Astrocyte of the spinal cord (primary cell): ENCODE results near the gene PINK1.

Source experiments
- DNase-seq: peaks from one replicate; pipeline ENCODE4 v3.0.0; 2011; ENCODE audit warnings: low read depth, low spot score
- H3K4me3 ChIP-seq: 2 replicates; pipeline ENCODE4 v1.5.1; 2011; ENCODE audit warnings: low read depth, mild to moderate bottlenecking, low read length, moderate library complexity
- in situ Hi-C: cut with HindIII; loops from 2 replicates; pipeline ENCODE4 v1.10.0; 2017; ENCODE audit warnings: low sequenced_read_pairs
- TF ChIP-seq, protein P1 (sequence below): IDR thresholded peaks from 2 replicates; pipeline ENCODE4 v1.5.1; 2012; ENCODE audit warnings: low read depth, mild to moderate bottlenecking, low read length, inconsistent platforms

The PINK1 gene

DNA sequence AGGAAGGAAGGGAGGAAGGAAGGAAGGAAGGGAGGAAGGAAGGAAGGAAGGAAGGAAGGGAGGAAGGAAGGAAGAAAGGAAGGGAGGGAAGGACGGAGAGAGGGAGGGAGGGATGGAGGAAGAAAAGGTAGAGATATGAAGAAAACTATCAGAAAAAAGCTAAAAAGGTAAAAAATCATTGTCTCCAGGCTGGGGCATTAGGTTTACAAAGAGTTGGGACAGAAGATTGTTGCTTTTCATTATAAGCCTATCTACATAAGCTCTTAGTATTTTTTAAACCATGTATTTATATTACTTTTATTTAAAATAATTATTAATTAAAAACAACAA is 7.2 kb upstream of the PINK1 start:
- no peak overlapping the region for H3K4me3 ChIP-seq
- DNase-seq, result no peak
- in situ Hi-C loops, result no loop called here
- TF ChIP-seq, protein P1, sequence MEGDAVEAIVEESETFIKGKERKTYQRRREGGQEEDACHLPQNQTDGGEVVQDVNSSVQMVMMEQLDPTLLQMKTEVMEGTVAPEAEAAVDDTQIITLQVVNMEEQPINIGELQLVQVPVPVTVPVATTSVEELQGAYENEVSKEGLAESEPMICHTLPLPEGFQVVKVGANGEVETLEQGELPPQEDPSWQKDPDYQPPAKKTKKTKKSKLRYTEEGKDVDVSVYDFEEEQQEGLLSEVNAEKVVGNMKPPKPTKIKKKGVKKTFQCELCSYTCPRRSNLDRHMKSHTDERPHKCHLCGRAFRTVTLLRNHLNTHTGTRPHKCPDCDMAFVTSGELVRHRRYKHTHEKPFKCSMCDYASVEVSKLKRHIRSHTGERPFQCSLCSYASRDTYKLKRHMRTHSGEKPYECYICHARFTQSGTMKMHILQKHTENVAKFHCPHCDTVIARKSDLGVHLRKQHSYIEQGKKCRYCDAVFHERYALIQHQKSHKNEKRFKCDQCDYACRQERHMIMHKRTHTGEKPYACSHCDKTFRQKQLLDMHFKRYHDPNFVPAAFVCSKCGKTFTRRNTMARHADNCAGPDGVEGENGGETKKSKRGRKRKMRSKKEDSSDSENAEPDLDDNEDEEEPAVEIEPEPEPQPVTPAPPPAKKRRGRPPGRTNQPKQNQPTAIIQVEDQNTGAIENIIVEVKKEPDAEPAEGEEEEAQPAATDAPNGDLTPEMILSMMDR, result no peak

DNA sequence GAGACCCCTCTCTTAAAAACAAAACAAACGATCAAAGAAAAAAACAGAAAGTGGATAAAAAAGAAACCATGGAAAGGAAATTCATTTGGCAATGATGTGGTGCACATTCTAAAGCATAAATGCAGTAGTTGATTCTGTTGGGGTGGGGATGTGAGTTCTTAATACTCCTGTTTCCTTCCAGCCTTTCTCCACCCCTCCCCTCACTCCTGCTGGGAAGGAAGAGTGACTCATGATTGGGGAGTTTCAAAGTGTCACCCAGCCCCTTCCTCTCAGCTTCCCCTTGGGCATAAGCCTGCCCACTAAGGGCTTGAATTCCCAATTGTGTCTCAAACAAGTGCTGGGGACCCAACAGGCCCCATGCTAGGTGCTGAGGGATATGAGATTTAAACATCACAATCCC is 6.7 kb upstream of the PINK1 start:
- no peak for DNase-seq
- TF ChIP-seq, protein P1, result no peak
- no peak overlapping the region for H3K4me3 ChIP-seq
- in situ Hi-C loops, result no loop called here

DNA sequence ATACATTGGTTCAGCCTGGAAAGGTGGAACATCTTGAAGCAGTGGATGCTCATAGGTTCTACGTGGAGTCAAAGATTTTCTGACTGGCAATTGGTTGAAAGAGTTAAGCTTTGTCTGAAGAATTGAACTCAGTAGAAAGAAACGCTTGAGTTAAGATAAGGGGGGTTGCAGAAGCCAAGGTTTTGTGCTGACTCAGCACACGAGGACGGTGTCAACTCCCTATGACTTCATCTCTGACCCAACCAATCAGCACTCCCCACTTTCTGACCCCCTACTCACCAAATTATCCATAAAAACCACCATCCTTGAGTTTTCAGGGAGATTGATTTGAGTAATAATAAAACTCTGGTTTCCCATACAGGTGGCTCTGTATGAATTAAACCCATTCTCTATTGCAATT is 2.5 kb upstream of the PINK1 start:
- H3K4me3 ChIP-seq, result no peak overlapping the region
- DNase-seq, result no peak
- TF ChIP-seq, protein P1, result no peak
- in situ Hi-C loops, result no loop called here

DNA sequence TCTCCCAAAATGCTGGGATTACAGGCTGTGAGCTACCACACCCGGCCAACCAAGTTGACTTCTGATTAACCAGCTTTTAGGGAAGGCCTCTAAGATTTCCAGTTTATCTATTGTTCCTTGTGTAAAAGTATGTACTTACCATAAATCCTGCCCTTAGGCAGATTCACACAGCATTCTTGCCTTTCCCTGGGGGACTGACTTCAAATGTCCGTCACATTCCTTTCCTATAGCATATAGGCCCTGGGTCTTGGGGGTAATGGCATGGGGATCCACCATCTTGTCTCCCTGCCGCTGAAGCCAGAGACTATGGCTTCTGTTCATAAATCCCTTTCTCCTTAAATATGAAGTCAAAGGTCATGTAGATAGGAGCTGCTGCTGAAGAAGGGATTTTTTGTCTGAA is 872 bp upstream of the PINK1 start:
- no peak for DNase-seq
- TF ChIP-seq, protein P1, result no peak
- no peak overlapping the region for H3K4me3 ChIP-seq
- in situ Hi-C loops, result no loop called here

DNA sequence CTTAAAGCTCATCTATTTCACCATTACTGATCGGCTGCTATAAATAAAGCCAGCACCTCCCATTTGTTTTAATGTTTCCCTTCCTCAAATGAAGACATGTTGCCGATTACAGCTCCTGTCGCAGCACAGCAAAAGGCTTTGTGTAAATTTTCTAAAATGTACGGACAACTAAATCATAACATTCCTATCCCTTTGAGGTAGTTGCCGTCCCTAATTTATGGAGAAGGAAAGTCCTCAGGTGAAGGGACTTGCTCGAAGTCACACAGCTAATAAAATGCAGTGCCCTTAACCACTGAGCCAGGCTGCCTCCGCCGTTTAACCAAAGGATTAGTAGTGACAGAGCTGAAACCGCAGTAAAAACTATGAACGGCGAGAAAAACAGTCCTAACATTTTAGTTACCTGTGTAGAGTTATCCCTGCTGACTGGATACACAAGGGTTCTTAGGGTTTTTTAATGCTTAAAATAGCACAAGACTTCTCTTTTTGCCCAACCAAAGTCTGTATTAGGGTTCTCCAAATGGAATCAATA is 871 bp downstream of the PINK1 start:
- DNase-seq, result no peak
- TF ChIP-seq, protein P1, result no peak
- H3K4me3 ChIP-seq, result peak overlapping the region; percentile 65
- in situ Hi-C loops, result no loop called here

DNA sequence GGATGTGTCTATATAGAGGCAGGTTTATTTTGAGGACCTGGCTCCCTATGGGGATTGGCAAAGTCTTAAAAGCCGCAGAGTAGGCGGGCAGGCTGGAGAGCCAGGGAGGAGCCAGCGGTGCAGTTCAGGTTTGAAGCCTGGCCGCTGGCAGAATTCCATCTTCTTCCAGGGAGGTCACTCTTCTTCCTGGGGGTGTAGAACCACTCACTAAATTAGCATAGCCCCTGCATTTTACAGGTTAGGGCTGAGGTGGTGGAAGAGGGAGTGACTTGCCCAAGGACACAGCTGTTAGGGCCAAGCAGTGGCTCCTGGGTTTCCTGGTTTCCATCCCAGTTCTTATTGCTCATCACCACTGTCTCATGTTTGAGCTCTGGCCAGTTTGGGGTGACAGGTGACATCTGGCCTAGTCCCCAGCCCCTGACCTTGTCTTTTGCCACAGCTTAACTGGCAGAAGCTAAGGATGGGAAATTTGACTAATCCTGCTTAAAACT is 1.4 kb downstream of the PINK1 start:
- H3K4me3 ChIP-seq, result peak overlapping the region; percentile 65
- in situ Hi-C loops, result no loop called here
- peak; percentile 72 for DNase-seq
- TF ChIP-seq, protein P1, result no peak
